Nephron progenitor cell (in vitro differentiated cells): ENCODE data around the gene PELI1.

Experiments
- DNase-seq: peaks from one replicate; pipeline ENCODE4 v3.0.0; 2021
- H3K27ac Mint-ChIP-seq: 2 replicates; pipeline ENCODE4 v1.8.0; 2021; ENCODE audit warnings: mild to moderate bottlenecking, moderate library complexity, mixed read lengths
- H3K27me3 Mint-ChIP-seq: 2 replicates; pipeline ENCODE4 v1.8.0; 2021; ENCODE audit warnings: mild to moderate bottlenecking, low read depth, mixed read lengths; ENCODE audit not compliant: poor library complexity
- H3K36me3 Mint-ChIP-seq: 2 replicates; pipeline ENCODE4 v1.8.0; 2021; ENCODE audit warnings: low read depth, mixed read lengths
- H3K4me1 Mint-ChIP-seq: 2 replicates; pipeline ENCODE4 v1.8.0; 2021; ENCODE audit warnings: mixed read lengths
- H3K4me3 Mint-ChIP-seq: 2 replicates; pipeline ENCODE4 v1.8.0; 2021; ENCODE audit warnings: mild to moderate bottlenecking, moderate library complexity, mixed read lengths
- H3K9me3 Mint-ChIP-seq: 2 replicates; pipeline ENCODE4 v1.8.0; 2021; ENCODE audit warnings: mild to moderate bottlenecking, moderate library complexity, mixed read lengths
- TF ChIP-seq, protein P1 (sequence below): fragments of 200-600 bp; sonication (generic); IDR thresholded peaks from 2 replicates; pipeline ENCODE4 v1.5.0; 2021; ENCODE audit warnings: antibody characterized with exemption

PELI1 gene, protein sequence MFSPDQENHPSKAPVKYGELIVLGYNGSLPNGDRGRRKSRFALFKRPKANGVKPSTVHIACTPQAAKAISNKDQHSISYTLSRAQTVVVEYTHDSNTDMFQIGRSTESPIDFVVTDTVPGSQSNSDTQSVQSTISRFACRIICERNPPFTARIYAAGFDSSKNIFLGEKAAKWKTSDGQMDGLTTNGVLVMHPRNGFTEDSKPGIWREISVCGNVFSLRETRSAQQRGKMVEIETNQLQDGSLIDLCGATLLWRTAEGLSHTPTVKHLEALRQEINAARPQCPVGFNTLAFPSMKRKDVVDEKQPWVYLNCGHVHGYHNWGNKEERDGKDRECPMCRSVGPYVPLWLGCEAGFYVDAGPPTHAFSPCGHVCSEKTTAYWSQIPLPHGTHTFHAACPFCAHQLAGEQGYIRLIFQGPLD

DNA sequence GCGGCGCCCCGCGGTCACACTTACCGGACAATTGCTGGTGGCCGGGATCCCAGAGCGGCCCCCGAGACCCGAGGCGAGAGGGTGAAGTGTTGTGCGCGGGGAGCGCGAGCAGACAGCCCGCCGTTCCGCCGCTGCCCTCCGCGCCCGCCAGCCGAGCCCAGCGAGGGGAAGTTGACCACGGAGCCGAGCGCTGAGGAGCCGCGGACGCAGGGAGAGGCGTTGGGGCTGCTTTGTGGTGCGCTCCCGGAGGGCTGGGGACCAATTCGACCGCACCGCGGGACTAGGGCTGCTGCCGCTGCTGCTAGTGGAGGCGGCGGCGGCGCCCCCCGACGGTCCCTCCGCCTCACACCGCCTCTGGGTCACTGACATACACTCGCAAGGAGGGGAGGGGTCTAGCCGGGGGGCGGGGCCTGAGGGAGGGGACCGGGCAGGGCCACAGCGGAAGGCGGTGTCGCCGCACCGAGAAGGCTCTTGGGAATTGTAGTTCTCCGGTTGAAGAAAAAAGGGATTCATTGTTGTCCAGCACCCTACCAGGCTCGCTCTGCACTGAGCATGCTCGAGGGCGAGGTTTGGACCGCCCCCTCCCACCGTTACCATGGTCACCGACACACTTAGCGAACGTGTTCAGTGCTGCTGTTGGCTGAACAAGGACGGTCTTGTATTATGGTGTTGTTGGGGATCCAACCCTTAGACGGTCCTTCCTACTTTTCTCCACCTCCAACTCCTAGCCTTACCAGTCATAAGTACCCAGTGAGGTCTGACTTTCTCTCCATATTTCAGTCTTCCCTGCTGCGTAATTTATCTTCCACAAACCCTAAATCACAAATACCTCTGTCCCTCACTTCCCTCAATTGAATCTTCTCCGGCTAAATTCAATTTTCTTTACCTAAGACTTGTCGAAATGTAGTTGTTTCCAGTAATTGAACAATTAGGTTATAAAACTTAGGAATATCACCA, at the start of gene PELI1:
PELI1 (minus strand) TSS at position 364 of the 957 bp plus-strand sequence. CDS start 36,110 bp downstream, outside the sequence.
- TF ChIP-seq, protein P1, sequence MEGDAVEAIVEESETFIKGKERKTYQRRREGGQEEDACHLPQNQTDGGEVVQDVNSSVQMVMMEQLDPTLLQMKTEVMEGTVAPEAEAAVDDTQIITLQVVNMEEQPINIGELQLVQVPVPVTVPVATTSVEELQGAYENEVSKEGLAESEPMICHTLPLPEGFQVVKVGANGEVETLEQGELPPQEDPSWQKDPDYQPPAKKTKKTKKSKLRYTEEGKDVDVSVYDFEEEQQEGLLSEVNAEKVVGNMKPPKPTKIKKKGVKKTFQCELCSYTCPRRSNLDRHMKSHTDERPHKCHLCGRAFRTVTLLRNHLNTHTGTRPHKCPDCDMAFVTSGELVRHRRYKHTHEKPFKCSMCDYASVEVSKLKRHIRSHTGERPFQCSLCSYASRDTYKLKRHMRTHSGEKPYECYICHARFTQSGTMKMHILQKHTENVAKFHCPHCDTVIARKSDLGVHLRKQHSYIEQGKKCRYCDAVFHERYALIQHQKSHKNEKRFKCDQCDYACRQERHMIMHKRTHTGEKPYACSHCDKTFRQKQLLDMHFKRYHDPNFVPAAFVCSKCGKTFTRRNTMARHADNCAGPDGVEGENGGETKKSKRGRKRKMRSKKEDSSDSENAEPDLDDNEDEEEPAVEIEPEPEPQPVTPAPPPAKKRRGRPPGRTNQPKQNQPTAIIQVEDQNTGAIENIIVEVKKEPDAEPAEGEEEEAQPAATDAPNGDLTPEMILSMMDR = no peak
- H3K4me1 Mint-ChIP-seq = peaks cover 35% of the 10 kb centered on the region
- DNase-seq = peak; percentile 94
- H3K36me3 Mint-ChIP-seq = peaks cover 2% of the 10 kb centered on the region
- peak within 1 kb of the TSS; percentile 94 for H3K4me3 Mint-ChIP-seq
- peak within 1 kb of the TSS; percentile 96 for H3K27ac Mint-ChIP-seq
- no peaks in the 10 kb centered on the region for H3K27me3 Mint-ChIP-seq
- no peaks in the 10 kb centered on the region for H3K9me3 Mint-ChIP-seq

DNA sequence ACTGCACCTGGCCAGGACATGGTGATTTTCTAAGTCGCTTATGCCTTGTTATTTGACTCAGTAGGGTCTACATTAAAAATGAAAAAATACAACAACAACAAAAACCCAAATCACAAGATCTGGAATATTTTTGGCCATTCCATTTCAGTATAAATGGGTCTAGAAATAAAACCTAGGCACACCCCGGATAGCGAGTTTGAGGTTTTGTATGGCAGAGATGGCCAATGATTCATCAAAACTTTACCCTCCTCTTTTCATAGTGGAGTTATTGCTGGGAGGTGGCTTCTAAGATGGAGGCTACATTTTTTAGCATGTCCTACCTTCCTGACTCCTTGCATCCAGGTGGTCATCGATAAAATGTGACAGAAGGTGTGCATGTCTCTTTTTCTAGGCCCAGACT, 49.3 kb upstream of the PELI1 start:
- Mint-ChIP-seq H3K27ac (no peak overlapping the region), H3K9me3 (no peaks in the 10 kb centered on the region), H3K4me3 (no peak overlapping the region), H3K36me3 (no peaks in the 10 kb centered on the region), H3K27me3 (peaks cover 6% of the 10 kb centered on the region), H3K4me1 (peaks cover 55% of the 10 kb centered on the region)
- DNase-seq = no peak
- TF ChIP-seq, protein P1 = no peak

DNA sequence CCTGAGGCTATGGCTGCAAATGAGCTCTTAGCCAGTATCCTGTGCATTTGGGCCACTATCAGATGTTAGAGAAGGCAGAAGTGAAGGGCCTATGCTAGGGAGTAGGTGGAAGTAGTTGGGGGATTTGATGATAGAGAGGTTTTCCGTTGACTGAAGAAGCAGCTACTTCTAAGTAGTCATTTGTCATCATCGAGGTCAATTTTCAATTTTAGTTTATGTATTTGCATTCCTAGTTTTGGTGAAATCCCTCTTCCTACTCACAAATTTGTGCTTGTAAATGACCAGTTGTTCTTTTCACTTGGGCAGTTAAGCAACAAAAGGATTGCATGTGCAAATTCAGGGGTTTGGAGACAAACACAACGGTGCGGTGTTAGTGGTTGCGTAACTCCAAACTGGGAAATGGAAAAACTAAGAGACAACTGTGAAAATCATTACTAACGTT, 48.5 kb upstream of the PELI1 start:
- H3K9me3 Mint-ChIP-seq = no peaks in the 10 kb centered on the region
- H3K4me3 Mint-ChIP-seq = no peak overlapping the region
- H3K27ac Mint-ChIP-seq = no peak overlapping the region
- H3K27me3 Mint-ChIP-seq = peaks cover 6% of the 10 kb centered on the region
- no peaks in the 10 kb centered on the region for H3K36me3 Mint-ChIP-seq
- DNase-seq = no peak
- H3K4me1 Mint-ChIP-seq = peaks cover 60% of the 10 kb centered on the region
- TF ChIP-seq, protein P1 = no peak

DNA sequence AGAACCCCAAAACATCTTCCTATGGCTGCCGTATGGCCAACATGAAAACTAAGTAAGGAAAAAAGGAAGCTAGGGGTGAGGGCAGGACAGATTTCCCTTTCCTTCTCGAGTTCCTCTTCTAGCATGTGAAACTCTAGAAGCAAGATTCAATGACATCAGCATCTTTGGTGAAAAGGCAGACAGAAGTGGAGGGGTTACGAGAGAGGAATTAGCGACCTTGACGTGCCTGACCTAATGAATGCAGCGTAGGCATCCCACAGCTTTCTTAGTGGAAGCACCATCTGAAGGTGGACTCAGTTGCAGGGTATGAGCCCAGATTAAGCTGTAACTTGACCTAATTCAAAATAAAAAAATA, 47.9 kb upstream of the PELI1 start:
- no peaks in the 10 kb centered on the region for H3K9me3 Mint-ChIP-seq
- H3K27me3 Mint-ChIP-seq = peaks cover 6% of the 10 kb centered on the region
- no peak for DNase-seq
- TF ChIP-seq, protein P1 = no peak
- H3K4me1 Mint-ChIP-seq = peaks cover 59% of the 10 kb centered on the region
- H3K27ac Mint-ChIP-seq = no peak overlapping the region
- no peaks in the 10 kb centered on the region for H3K36me3 Mint-ChIP-seq
- H3K4me3 Mint-ChIP-seq = no peak overlapping the region

DNA sequence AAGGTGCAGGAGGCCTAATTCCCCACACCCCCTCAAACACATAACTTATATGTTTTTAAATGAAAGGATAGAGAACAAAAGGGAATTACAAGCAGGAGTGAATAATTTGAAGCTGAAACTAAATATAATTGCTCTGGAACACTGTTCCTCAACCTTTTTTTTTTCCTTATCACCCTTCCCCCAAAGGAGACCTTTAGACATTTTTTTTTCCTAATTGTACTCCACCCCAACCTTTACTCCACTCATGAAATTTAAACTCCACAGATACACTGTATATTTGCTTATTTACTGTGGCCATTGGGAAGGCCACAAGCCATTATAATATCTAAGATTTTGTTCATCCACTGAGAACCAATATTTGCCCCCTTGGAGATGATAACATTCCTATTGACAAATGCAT, 45.4 kb upstream of the PELI1 start:
- peaks cover 59% of the 10 kb centered on the region for H3K4me1 Mint-ChIP-seq
- H3K4me3 Mint-ChIP-seq = no peak overlapping the region
- peaks cover 3% of the 10 kb centered on the region for H3K27me3 Mint-ChIP-seq

More for the DNA sequence above, 45.4 kb upstream of the PELI1 start:
- Mint-ChIP-seq H3K9me3 (no peaks in the 10 kb centered on the region), H3K36me3 (no peaks in the 10 kb centered on the region), H3K27ac (no peak overlapping the region)
- TF ChIP-seq, protein P1 = no peak
- DNase-seq = no peak
